ENCODE data around the gene EPHA8. TPM values are rescaled to one million over a fixed set of nuclear protein-coding genes. Genes with fewer than 3 reads are reported as not detected.

The EPHA8 gene
- total and polyA plus RNA-seq, 2 donors (not counting 1 experiment from before 2014, with no cell fraction given): not detected

GRCh38 chr1:22576617-22577016 is 13.3 kb downstream of the EPHA8 start:
- peaks cover 6% of the 10 kb centered on the region for H3K27me3 Mint-ChIP-seq
- no peak overlapping the region for H3K27ac ChIP-seq (ENCODE audit: low read length in 2 of 2)
- H3K27ac Mint-ChIP-seq: no peak overlapping the region
- ATAC-seq (ENCODE audit: low read depth) (no peak), DNase-seq (no peak)
- no peak overlapping the region for H3K9ac ChIP-seq (ENCODE audit: low read length)
- no peaks in the 10 kb centered on the region for H4K20me1 ChIP-seq (ENCODE audit: control insufficient read depth, insufficient read depth, low read length, poor library complexity, severe bottlenecking)
- no peak overlapping the region for H3K4me3 Mint-ChIP-seq
- H3K79me2 ChIP-seq (ENCODE audit: control insufficient read depth, insufficient read depth, low read length): no peaks in the 10 kb centered on the region
- no peaks in the 10 kb centered on the region for H3K4me1 ChIP-seq (ENCODE audit: control insufficient read depth in 2 of 2, insufficient read depth in 2 of 2, low read length in 2 of 2)
- H3K4me1 Mint-ChIP-seq: no peaks in the 10 kb centered on the region
- no peak overlapping the region for H3K4me3 ChIP-seq (ENCODE audit: control extremely low read depth in 1 of 5, extremely low read depth in 1 of 5, insufficient read depth in 1 of 5, low read depth in 2 of 5, low read length in 4 of 5)
- intact Hi-C loops (cut with micrococcal nuclease): no loop called here
- no peak overlapping the region for H3K4me2 ChIP-seq (replicated peaks; ENCODE audit: low read depth, low read length, poor library complexity, severe bottlenecking)
- POLR2A ChIA-PET: no interaction called here
- peaks cover 0 to 9% (median 0%) of the 10 kb centered on the region in 3 donors for H3K9me3 ChIP-seq (ENCODE audit: control extremely low read depth in 1 of 3, control insufficient read depth in 2 of 3, insufficient read depth in 1 of 3, low read length in 2 of 3)
- 96% methylated on average over 21 of the region's 24 CpGs for WGBS (ENCODE audit: insufficient coverage)
- no peak overlapping the region for H2AFZ ChIP-seq (ENCODE audit: insufficient read depth, low read depth, low read length, poor library complexity, severe bottlenecking)
- H3K36me3 ChIP-seq (replicated peaks in 1 of 2; ENCODE audit: control extremely low read depth in 1 of 2, control insufficient read depth in 1 of 2, extremely low read depth in 1 of 2, insufficient read depth in 2 of 2, low read length in 1 of 2): no peaks in the 10 kb centered on the region
- H3K27me3 ChIP-seq (replicated peaks in 1 of 4; ENCODE audit: control extremely low read depth in 1 of 4, control insufficient read depth in 3 of 4, insufficient read depth in 4 of 4, low read length in 3 of 4): no peaks in the 10 kb centered on the region
- no peak for TF ChIP-seq CTCF (IDR thresholded peaks at IDR 0.05)
- no peak for TF ChIP-seq EZH2 (IDR thresholded peaks at IDR 0.05; ENCODE audit: borderline replicate concordance, insufficient read depth, low read depth, low read length, poor library complexity, severe bottlenecking)
- CTCF ChIA-PET: no interaction called here
- peaks cover 2% of the 10 kb centered on the region for H3K9me3 Mint-ChIP-seq (ENCODE audit: insufficient read depth)

- Histone ChIP-seq H3K9ac (ENCODE audit: low read length) (no peak overlapping the region), H3K4me3 (ENCODE audit: control extremely low read depth in 1 of 5, extremely low read depth in 1 of 5, insufficient read depth in 1 of 5, low read depth in 2 of 5, low read length in 4 of 5) (no peak overlapping the region), H3K27ac (ENCODE audit: low read length in 2 of 2) (no peak overlapping the region), H2AFZ (ENCODE audit: insufficient read depth, low read depth, low read length, poor library complexity, severe bottlenecking) (no peak overlapping the region), H4K20me1 (ENCODE audit: control insufficient read depth, insufficient read depth, low read length, poor library complexity, severe bottlenecking) (no peaks in the 10 kb centered on the region), H3K9me3 (ENCODE audit: control extremely low read depth in 1 of 3, control insufficient read depth in 2 of 3, insufficient read depth in 1 of 3, low read length in 2 of 3) (peaks cover 0 to 6% (median 0%) of the 10 kb centered on the region in 3 donors), H3K27me3 (replicated peaks in 1 of 4; ENCODE audit: control extremely low read depth in 1 of 4, control insufficient read depth in 3 of 4, insufficient read depth in 4 of 4, low read length in 3 of 4) (no peaks in the 10 kb centered on the region), H3K79me2 (ENCODE audit: control insufficient read depth, insufficient read depth, low read length) (no peaks in the 10 kb centered on the region), H3K4me1 (ENCODE audit: control insufficient read depth in 2 of 2, insufficient read depth in 2 of 2, low read length in 2 of 2) (no peaks in the 10 kb centered on the region), H3K36me3 (replicated peaks in 1 of 2; ENCODE audit: control extremely low read depth in 1 of 2, control insufficient read depth in 1 of 2, extremely low read depth in 1 of 2, insufficient read depth in 2 of 2, low read length in 1 of 2) (no peaks in the 10 kb centered on the region), H3K4me2 (replicated peaks; ENCODE audit: low read depth, low read length, poor library complexity, severe bottlenecking) (no peak overlapping the region)
- intact Hi-C loops (cut with micrococcal nuclease): no loop called here
- no peak for TF ChIP-seq EZH2 (IDR thresholded peaks at IDR 0.05; ENCODE audit: borderline replicate concordance, insufficient read depth, low read depth, low read length, poor library complexity, severe bottlenecking)
- TF ChIP-seq CTCF (IDR thresholded peaks at IDR 0.05): no peak
- DNase-seq: no peak
- 90% methylated on average over 12 of the region's 12 CpGs for WGBS (ENCODE audit: insufficient coverage)
- no peak for ATAC-seq (ENCODE audit: low read depth)
- Mint-ChIP-seq H3K9me3 (ENCODE audit: insufficient read depth) (peaks cover 2% of the 10 kb centered on the region), H3K4me1 (no peaks in the 10 kb centered on the region), H3K27me3 (no peaks in the 10 kb centered on the region), H3K27ac (peak overlapping the region; percentile 32), H3K4me3 (no peak overlapping the region)
- CTCF ChIA-PET: no interaction called here
- POLR2A ChIA-PET: no interaction called here
Measured at GRCh38 chr1:22578732-22579361, 15.6 kb downstream of the EPHA8 start.
